Measurements from ENCODE around the gene EIF3F. TPM values are rescaled to one million over a fixed set of nuclear protein-coding genes. Genes with fewer than 3 reads are reported as not detected.
A peak's percentile ranks its signal among the peaks of the same experiment; 100 is the strongest.

EIF3F gene
- total and polyA plus RNA-seq, 9 of the 15 experiments (the other 6 are each of a cell fraction or from before 2014, with no cell fraction given), result 50.1 to 259 (median 135) TPM

DNA sequence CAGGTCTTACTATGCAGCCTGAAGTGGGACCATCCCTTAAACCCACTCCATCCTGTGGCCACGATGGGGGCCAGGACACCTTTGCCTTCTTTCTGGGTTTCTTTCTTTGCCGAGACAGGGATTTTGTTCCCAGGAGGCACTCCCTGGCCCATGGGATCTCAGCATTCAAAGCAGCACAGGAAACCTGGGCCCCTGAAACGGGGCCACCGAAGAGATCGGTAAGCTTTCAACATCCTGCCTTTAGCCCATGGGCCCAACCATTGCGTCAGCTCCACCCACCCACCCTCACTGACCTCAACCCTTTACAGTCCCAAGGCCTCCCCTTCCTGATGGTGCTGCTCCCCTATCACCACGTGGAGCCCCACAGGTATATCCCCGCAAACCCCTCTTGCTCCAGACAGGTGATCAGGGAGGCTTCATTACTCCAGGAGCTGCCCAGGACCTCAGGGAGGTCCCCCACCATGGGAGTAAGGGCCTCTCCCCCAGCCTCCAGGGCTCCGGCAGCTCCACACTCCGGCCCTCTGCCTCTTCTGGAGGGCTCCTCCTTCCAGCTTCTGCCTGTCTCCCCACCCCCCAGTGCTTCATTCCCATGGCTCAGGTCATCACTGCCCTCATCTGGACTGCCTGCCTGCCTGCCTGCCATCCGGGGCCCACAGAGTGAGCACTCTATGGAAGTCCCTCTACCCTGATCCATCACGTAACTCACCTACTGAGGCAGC is 51.8 kb downstream of the EIF3F start:
- POLR2A ChIA-PET, result interaction anchor here (1.0 kb wide), 1 partner anchor 13 kb away, joined by 4 read pairs; no protein-coding TSS in a partner anchor
- TF ChIP-seq, protein P1, sequence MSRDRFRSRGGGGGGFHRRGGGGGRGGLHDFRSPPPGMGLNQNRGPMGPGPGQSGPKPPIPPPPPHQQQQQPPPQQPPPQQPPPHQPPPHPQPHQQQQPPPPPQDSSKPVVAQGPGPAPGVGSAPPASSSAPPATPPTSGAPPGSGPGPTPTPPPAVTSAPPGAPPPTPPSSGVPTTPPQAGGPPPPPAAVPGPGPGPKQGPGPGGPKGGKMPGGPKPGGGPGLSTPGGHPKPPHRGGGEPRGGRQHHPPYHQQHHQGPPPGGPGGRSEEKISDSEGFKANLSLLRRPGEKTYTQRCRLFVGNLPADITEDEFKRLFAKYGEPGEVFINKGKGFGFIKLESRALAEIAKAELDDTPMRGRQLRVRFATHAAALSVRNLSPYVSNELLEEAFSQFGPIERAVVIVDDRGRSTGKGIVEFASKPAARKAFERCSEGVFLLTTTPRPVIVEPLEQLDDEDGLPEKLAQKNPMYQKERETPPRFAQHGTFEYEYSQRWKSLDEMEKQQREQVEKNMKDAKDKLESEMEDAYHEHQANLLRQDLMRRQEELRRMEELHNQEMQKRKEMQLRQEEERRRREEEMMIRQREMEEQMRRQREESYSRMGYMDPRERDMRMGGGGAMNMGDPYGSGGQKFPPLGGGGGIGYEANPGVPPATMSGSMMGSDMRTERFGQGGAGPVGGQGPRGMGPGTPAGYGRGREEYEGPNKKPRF (IDR thresholded peaks at IDR 0.05; ENCODE audit: low read depth, low read length), result no peak
- no peak for TF ChIP-seq POLR2AphosphoS2 (IDR thresholded peaks at IDR 0.05; ENCODE audit: low read length)
- no peak for TF ChIP-seq GABPB1 (CRISPR knock-in tag; IDR thresholded peaks at IDR 0.05)
- TF ChIP-seq, protein P2, sequence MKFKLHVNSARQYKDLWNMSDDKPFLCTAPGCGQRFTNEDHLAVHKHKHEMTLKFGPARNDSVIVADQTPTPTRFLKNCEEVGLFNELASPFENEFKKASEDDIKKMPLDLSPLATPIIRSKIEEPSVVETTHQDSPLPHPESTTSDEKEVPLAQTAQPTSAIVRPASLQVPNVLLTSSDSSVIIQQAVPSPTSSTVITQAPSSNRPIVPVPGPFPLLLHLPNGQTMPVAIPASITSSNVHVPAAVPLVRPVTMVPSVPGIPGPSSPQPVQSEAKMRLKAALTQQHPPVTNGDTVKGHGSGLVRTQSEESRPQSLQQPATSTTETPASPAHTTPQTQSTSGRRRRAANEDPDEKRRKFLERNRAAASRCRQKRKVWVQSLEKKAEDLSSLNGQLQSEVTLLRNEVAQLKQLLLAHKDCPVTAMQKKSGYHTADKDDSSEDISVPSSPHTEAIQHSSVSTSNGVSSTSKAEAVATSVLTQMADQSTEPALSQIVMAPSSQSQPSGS (CRISPR knock-in tag; IDR thresholded peaks at IDR 0.05), result no peak
- TF ChIP-seq, protein P3, sequence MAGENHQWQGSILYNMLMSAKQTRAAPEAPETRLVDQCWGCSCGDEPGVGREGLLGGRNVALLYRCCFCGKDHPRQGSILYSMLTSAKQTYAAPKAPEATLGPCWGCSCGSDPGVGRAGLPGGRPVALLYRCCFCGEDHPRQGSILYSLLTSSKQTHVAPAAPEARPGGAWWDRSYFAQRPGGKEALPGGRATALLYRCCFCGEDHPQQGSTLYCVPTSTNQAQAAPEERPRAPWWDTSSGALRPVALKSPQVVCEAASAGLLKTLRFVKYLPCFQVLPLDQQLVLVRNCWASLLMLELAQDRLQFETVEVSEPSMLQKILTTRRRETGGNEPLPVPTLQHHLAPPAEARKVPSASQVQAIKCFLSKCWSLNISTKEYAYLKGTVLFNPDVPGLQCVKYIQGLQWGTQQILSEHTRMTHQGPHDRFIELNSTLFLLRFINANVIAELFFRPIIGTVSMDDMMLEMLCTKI (IDR thresholded peaks at IDR 0.05; ENCODE audit: partially characterized antibody), result no peak
- no peak overlapping the region for H3K27ac ChIP-seq (ENCODE audit: extremely low read depth, low read depth, low read length)
- CTCF ChIA-PET (ENCODE audit: low intra/inter-chr PET ratio), result interaction anchor here (0.6 to 1.0 kb wide), 2 partner anchors 18 to 146 kb away, joined by 3 read pairs; no protein-coding TSS in a partner anchor
- in situ Hi-C loops (cut with MboI), result no loop called here
- no peaks in the 10 kb centered on the region for H3K9me3 ChIP-seq (replicated peaks; ENCODE audit: control insufficient read depth, insufficient read depth, low read depth, low read length)
- DNase-seq (ENCODE audit: extremely low read depth in 1 of 4, low spot score in 3 of 4), result no peak
- 0 out of 2 replicates have a peak overlapping the region, but pooled peaks have one; percentile 12 for H2AFZ ChIP-seq (ENCODE audit: low read depth, low read length)
- peaks cover 0 to 13% of the 10 kb centered on the region in 2 experiments; a peak in 3 of 5 replicates for H3K27me3 ChIP-seq (ENCODE audit: control insufficient read depth in 2 of 2, insufficient read depth in 2 of 2, low read length in 2 of 2)
- no peaks in the 10 kb centered on the region for H3K4me1 ChIP-seq (replicated peaks in 1 of 2; ENCODE audit: control insufficient read depth in 2 of 2, insufficient read depth in 2 of 2, low read length in 2 of 2)
- H3K79me2 ChIP-seq (ENCODE audit: control insufficient read depth, insufficient read depth, low read length), result no peaks in the 10 kb centered on the region
- no peak overlapping the region for H3K4me3 ChIP-seq
- H3K9me1 ChIP-seq (ENCODE audit: control insufficient read depth, insufficient read depth, low read length), result no peaks in the 10 kb centered on the region
- no peak overlapping the region for H3K9ac ChIP-seq (ENCODE audit: insufficient read depth in 1 of 2, low read depth in 2 of 2, low read length in 2 of 2)
- no TSS peak for BruUV-seq (replicated peaks)
- ATAC-seq, result peak; percentile 20; the same call in 1 of the 3 replicates
- no peak for FAIRE-seq
- peaks cover 5% of the 10 kb centered on the region; the same call in 1 of the 2 replicates for H4K20me1 ChIP-seq (replicated peaks; ENCODE audit: control insufficient read depth, insufficient read depth, low read length)
- H3K4me2 ChIP-seq (ENCODE audit: insufficient read depth, low read length), result peak overlapping the region; percentile 51; the same call in 1 of the 2 replicates
- WGBS (ENCODE audit: insufficient coverage, low coverage, missing lambda C conversion rate), result 7% methylated on average over 11 of the region's 12 CpGs
- intact Hi-C loops (cut with micrococcal nuclease), result no loop called here
- no peaks in the 10 kb centered on the region for H3K36me3 ChIP-seq (ENCODE audit: control insufficient read depth, insufficient read depth, low read length)

Measured in K562 (cell line).